ENCODE results near the gene SLIT3. TPM values are rescaled to one million over a fixed set of nuclear protein-coding genes. Genes with fewer than 3 reads are reported as not detected.
A peak's percentile ranks its signal among the peaks of the same experiment; 100 is the strongest.

SLIT3 gene
- total RNA-seq, 2 donors from 2014 or later: 6.6 to 6.7 TPM

DNA sequence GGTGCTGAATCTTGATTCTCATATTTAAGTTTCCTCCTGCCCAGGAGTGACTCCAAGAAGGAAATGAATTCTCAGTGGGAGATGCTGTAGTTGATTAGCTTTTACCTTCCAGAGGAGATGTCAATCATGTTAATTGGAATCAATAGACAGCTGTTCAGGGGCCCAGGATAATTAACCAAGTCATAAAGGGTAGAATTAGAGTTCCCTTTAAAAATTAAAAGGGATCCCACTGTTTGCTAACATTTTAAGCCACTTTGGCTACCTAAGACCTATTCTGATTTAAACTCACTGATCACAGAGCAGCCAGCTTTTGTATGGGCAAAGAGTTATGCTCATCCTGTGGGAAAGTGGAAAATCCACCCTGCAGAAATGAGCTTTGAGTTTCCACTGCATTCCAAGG lies 249.6 kb downstream of the SLIT3 start:
- ATAC-seq (no peak), DNase-seq (no peak)
- Histone ChIP-seq H3K36me3 (replicated peaks in 1 of 2; ENCODE audit: insufficient read depth in 1 of 2, low read depth in 2 of 2) (no peaks in the 10 kb centered on the region), H3K27me3 (no peaks in the 10 kb centered on the region), H3K9me3 (no peaks in the 10 kb centered on the region), H3K4me3 (no peak overlapping the region), H3K4me1 (no peaks in the 10 kb centered on the region), H3K27ac (no peak overlapping the region)
- no peak for TF ChIP-seq POLR2A (IDR thresholded peaks at IDR 0.05)
- TF ChIP-seq, protein P1, sequence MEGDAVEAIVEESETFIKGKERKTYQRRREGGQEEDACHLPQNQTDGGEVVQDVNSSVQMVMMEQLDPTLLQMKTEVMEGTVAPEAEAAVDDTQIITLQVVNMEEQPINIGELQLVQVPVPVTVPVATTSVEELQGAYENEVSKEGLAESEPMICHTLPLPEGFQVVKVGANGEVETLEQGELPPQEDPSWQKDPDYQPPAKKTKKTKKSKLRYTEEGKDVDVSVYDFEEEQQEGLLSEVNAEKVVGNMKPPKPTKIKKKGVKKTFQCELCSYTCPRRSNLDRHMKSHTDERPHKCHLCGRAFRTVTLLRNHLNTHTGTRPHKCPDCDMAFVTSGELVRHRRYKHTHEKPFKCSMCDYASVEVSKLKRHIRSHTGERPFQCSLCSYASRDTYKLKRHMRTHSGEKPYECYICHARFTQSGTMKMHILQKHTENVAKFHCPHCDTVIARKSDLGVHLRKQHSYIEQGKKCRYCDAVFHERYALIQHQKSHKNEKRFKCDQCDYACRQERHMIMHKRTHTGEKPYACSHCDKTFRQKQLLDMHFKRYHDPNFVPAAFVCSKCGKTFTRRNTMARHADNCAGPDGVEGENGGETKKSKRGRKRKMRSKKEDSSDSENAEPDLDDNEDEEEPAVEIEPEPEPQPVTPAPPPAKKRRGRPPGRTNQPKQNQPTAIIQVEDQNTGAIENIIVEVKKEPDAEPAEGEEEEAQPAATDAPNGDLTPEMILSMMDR (IDR thresholded peaks at IDR 0.05): no peak
- intact Hi-C loops (cut with DNase I): no loop called here

DNA sequence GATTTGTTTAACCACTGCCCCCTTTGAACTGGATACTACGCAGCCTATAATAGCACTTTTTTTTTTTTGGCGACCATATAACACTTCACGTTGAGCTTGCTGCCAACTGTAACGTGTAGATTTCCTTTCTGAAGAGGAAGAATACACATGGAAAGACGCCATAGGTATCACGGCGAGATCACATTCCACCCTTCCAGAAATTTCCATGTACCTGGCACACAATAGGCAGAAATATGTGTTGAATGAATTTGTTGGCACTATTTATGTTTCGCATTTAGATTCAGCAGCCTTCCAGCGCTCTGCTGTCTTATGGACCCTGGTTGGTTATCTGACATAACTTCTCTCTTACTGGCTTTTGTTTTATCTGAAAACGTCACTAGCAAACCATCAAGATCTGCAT lies 250.3 kb downstream of the SLIT3 start:
- Histone ChIP-seq H3K9me3 (no peaks in the 10 kb centered on the region), H3K4me1 (no peaks in the 10 kb centered on the region), H3K27me3 (no peaks in the 10 kb centered on the region), H3K4me3 (no peak overlapping the region), H3K27ac (no peak overlapping the region), H3K36me3 (replicated peaks in 1 of 2; ENCODE audit: insufficient read depth in 1 of 2, low read depth in 2 of 2) (no peaks in the 10 kb centered on the region)
- 54 to 56% methylated on average over 10 of the region's 10 CpGs for WGBS, 2 donors
- intact Hi-C loops (cut with DNase I): no loop called here
- ATAC-seq (no peak), DNase-seq (no peak)
- TF ChIP-seq POLR2A (IDR thresholded peaks at IDR 0.05): no peak
- TF ChIP-seq, protein P1 (IDR thresholded peaks at IDR 0.05): no peak

DNA sequence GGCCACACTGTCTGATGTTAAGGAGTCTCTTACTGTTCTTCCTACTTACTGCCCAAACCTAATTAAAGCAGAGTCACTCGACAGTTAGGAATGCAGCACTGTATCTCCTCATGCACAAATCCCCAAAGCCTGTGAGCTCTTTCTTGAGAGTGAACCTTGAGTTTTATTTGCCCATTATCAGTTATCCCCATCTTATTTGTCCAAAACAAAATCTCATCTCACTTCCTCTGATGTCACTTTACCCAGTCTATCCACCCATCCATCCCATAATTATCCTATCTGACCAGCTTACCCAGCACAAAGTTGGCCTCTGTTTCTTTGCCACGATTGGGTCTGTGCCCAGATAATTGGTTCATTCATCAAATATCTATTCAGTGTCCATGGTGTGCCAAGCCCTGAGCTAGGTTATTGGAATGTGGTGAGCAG lies 250.8 kb downstream of the SLIT3 start:
- ATAC-seq: peak; percentile 60
- Histone ChIP-seq H3K9me3 (no peaks in the 10 kb centered on the region), H3K27ac (no peak overlapping the region), H3K27me3 (no peaks in the 10 kb centered on the region), H3K4me3 (no peak overlapping the region), H3K4me1 (no peaks in the 10 kb centered on the region), H3K36me3 (replicated peaks in 1 of 2; ENCODE audit: insufficient read depth in 1 of 2, low read depth in 2 of 2) (no peaks in the 10 kb centered on the region)
- TF ChIP-seq POLR2A (IDR thresholded peaks at IDR 0.05): no peak
- TF ChIP-seq, protein P1 (IDR thresholded peaks at IDR 0.05): no peak
- intact Hi-C loops (cut with DNase I): no loop called here
- DNase-seq: peak in 3 of 4 donors; percentile 6 to 27 (median 22)
- WGBS, 2 donors: 28 to 33% methylated on average over 2 of the region's 2 CpGs

- Histone ChIP-seq H3K27ac (no peak overlapping the region), H3K4me1 (no peaks in the 10 kb centered on the region), H3K4me3 (no peak overlapping the region), H3K27me3 (no peaks in the 10 kb centered on the region), H3K9me3 (no peaks in the 10 kb centered on the region), H3K36me3 (replicated peaks in 1 of 2; ENCODE audit: insufficient read depth in 1 of 2, low read depth in 2 of 2) (no peaks in the 10 kb centered on the region)
- intact Hi-C loops (cut with DNase I): no loop called here
- WGBS, 2 donors: 66 to 69% methylated on average over 2 of the region's 2 CpGs
- ATAC-seq (no peak), DNase-seq (no peak)
- TF ChIP-seq, protein P1 (IDR thresholded peaks at IDR 0.05): no peak
- TF ChIP-seq POLR2A (IDR thresholded peaks at IDR 0.05): no peak
Measured at GRCh38 chr5:169049712-169050111, 251.2 kb downstream of the SLIT3 start.
